Peyer's patch (tissue), 4 donors: ENCODE results near the gene ADAMTSL2.

Experiments
- POLR2A ChIP-seq, 2 donors: fragments of 450-650 bp; IDR thresholded peaks; one replicate each; pipeline ENCODE4 v1.5.1; 2017; ENCODE audit warnings: antibody characterized with exemption in 2 of 2, mild to moderate bottlenecking in 2 of 2, moderate library complexity in 2 of 2
- TF ChIP-seq, protein P1 (sequence below), 6 experiments: fragments of 450-650 bp in 4 of 6; fragments of 200-600 bp in 2 of 6; sonication (generic) in 1 of 6; IDR thresholded peaks; one replicate each; pipeline ENCODE4 v1.5.1; 2017 to 2019; ENCODE audit warnings: antibody characterized with exemption in 6 of 6, mild to moderate bottlenecking in 3 of 6, moderate library complexity in 1 of 6

DNA sequence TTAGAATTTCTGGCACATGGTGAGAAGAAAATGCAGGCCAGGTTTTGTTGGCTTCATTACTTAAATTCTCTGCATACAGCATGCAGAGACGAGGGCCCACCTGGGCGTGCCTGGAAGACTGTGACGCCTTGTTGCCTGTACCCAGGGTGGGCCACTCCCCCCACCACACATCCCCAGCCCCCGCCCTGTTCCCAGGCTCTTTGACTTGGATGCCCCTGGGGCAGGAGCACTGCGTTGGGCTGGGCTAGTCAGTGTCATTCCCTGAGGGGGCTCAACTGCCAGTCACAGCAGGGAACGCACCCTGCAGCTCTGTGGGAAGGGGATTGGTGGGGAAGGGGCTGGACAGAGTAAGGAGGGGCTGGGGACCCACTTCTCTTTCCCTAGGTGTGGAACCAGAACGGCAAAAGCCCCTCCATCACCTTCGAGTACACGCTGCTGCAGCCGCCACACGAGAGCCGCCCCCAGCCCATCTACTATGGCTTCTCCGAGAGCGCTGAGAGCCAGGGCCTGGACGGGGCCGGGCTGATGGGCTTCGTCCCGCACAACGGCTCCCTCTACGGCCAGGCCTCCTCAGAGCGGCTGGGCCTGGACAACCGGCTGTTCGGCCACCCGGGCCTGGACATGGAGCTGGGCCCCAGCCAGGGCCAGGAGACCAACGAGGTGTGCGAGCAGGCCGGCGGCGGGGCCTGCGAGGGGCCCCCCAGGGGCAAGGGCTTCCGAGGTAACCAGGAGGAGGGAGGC lies 19.6 kb downstream of the ADAMTSL2 start:
- TF ChIP-seq, protein P1, sequence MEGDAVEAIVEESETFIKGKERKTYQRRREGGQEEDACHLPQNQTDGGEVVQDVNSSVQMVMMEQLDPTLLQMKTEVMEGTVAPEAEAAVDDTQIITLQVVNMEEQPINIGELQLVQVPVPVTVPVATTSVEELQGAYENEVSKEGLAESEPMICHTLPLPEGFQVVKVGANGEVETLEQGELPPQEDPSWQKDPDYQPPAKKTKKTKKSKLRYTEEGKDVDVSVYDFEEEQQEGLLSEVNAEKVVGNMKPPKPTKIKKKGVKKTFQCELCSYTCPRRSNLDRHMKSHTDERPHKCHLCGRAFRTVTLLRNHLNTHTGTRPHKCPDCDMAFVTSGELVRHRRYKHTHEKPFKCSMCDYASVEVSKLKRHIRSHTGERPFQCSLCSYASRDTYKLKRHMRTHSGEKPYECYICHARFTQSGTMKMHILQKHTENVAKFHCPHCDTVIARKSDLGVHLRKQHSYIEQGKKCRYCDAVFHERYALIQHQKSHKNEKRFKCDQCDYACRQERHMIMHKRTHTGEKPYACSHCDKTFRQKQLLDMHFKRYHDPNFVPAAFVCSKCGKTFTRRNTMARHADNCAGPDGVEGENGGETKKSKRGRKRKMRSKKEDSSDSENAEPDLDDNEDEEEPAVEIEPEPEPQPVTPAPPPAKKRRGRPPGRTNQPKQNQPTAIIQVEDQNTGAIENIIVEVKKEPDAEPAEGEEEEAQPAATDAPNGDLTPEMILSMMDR (IDR thresholded peaks at IDR 0.05) = no peak
- no peak for TF ChIP-seq POLR2A (IDR thresholded peaks at IDR 0.05)
